ENCODE results near the gene ABCG1.

The ABCG1 gene

GRCh38 chr21:42214921-42215320 is 4.0 kb upstream of the ABCG1 start:
- Histone ChIP-seq H3K27me3 (ENCODE audit: low read depth) (peaks cover 11% of the 10 kb centered on the region), H3K36me3 (replicated peaks) (no peaks in the 10 kb centered on the region), H3K4me1 (no peaks in the 10 kb centered on the region), H3K9me3 (no peaks in the 10 kb centered on the region), H3K4me3 (no peak overlapping the region)
- in situ Hi-C loops (cut with MboI; ENCODE audit: low sequenced_read_pairs): no loop called here
- no peak for DNase-seq (ENCODE audit: low spot score in 2 of 2)

- in situ Hi-C loops (cut with MboI; ENCODE audit: low sequenced_read_pairs): no loop called here
- Histone ChIP-seq H3K27me3 (ENCODE audit: low read depth) (peaks cover 21% of the 10 kb centered on the region), H3K4me1 (no peaks in the 10 kb centered on the region), H3K9me3 (no peaks in the 10 kb centered on the region), H3K36me3 (replicated peaks) (no peaks in the 10 kb centered on the region), H3K4me3 (no peak overlapping the region)
- no peak for DNase-seq (ENCODE audit: low spot score in 2 of 2)
Measured at GRCh38 chr21:42215942-42216725, 2.8 kb upstream of the ABCG1 start.

GRCh38 chr21:42216726-42217572 is 2.0 kb upstream of the ABCG1 start:
- no peaks in the 10 kb centered on the region for H3K4me1 ChIP-seq
- in situ Hi-C loops (cut with MboI; ENCODE audit: low sequenced_read_pairs): no loop called here
- no peak for DNase-seq (ENCODE audit: low spot score in 2 of 2)
- peaks cover 21% of the 10 kb centered on the region for H3K27me3 ChIP-seq (ENCODE audit: low read depth)
- H3K36me3 ChIP-seq (replicated peaks): no peaks in the 10 kb centered on the region
- H3K9me3 ChIP-seq: no peaks in the 10 kb centered on the region
- no peak overlapping the region for H3K4me3 ChIP-seq

- no peaks in the 10 kb centered on the region for H3K9me3 ChIP-seq
- in situ Hi-C loops (cut with MboI; ENCODE audit: low sequenced_read_pairs): no loop called here
- no peaks in the 10 kb centered on the region for H3K4me1 ChIP-seq
- no peak overlapping the region for H3K4me3 ChIP-seq
- DNase-seq (ENCODE audit: low spot score in 2 of 2): no peak
- H3K27me3 ChIP-seq (ENCODE audit: low read depth): peaks cover 21% of the 10 kb centered on the region
- no peaks in the 10 kb centered on the region for H3K36me3 ChIP-seq (replicated peaks)
Measured at GRCh38 chr21:42219606-42220137, 732 bp downstream of the ABCG1 start.

GRCh38 chr21:42220138-42220701 is 1.3 kb downstream of the ABCG1 start:
- H3K9me3 ChIP-seq: no peaks in the 10 kb centered on the region
- H3K4me3 ChIP-seq: no peak overlapping the region
- DNase-seq (ENCODE audit: low spot score in 2 of 2): no peak
- no peaks in the 10 kb centered on the region for H3K4me1 ChIP-seq
- H3K36me3 ChIP-seq (replicated peaks): no peaks in the 10 kb centered on the region
- in situ Hi-C loops (cut with MboI; ENCODE audit: low sequenced_read_pairs): no loop called here
- H3K27me3 ChIP-seq (ENCODE audit: low read depth): peaks cover 21% of the 10 kb centered on the region

GRCh38 chr21:42221581-42222345 is 2.8 kb downstream of the ABCG1 start:
- DNase-seq (ENCODE audit: low spot score in 2 of 2): no peak
- no peaks in the 10 kb centered on the region for H3K4me1 ChIP-seq
- in situ Hi-C loops (cut with MboI; ENCODE audit: low sequenced_read_pairs): no loop called here

GRCh38 chr21:42222386-42222785 is 3.4 kb downstream of the ABCG1 start:
- Histone ChIP-seq H3K27me3 (ENCODE audit: low read depth) (peaks cover 24% of the 10 kb centered on the region), H3K4me3 (no peak overlapping the region), H3K36me3 (replicated peaks) (no peaks in the 10 kb centered on the region), H3K9me3 (no peaks in the 10 kb centered on the region), H3K4me1 (no peaks in the 10 kb centered on the region)
- no peak for DNase-seq (ENCODE audit: low spot score in 2 of 2)
- in situ Hi-C loops (cut with MboI; ENCODE audit: low sequenced_read_pairs): no loop called here

More at GRCh38 chr21:42221581-42222345, 2.8 kb downstream of the ABCG1 start:
- H3K4me3 ChIP-seq: no peak overlapping the region
- peaks cover 23% of the 10 kb centered on the region for H3K27me3 ChIP-seq (ENCODE audit: low read depth)
- H3K9me3 ChIP-seq: no peaks in the 10 kb centered on the region
- H3K36me3 ChIP-seq (replicated peaks): no peaks in the 10 kb centered on the region

GRCh38 chr21:42222821-42223390 is 4.0 kb downstream of the ABCG1 start:
- H3K36me3 ChIP-seq (replicated peaks): no peaks in the 10 kb centered on the region
- H3K4me3 ChIP-seq: no peak overlapping the region
- peaks cover 24% of the 10 kb centered on the region for H3K27me3 ChIP-seq (ENCODE audit: low read depth)
- H3K9me3 ChIP-seq: no peaks in the 10 kb centered on the region
- no peak for DNase-seq (ENCODE audit: low spot score in 2 of 2)
- in situ Hi-C loops (cut with MboI; ENCODE audit: low sequenced_read_pairs): no loop called here
- H3K4me1 ChIP-seq: no peaks in the 10 kb centered on the region

GRCh38 chr21:42223826-42224575 is 5.1 kb downstream of the ABCG1 start:
- no peak for DNase-seq (ENCODE audit: low spot score in 2 of 2)
- Histone ChIP-seq H3K36me3 (replicated peaks) (no peaks in the 10 kb centered on the region), H3K4me1 (no peaks in the 10 kb centered on the region), H3K27me3 (ENCODE audit: low read depth) (peaks cover 21% of the 10 kb centered on the region), H3K4me3 (no peak overlapping the region), H3K9me3 (no peaks in the 10 kb centered on the region)
- in situ Hi-C loops (cut with MboI; ENCODE audit: low sequenced_read_pairs): no loop called here

GRCh38 chr21:42225042-42225441 is 6.1 kb downstream of the ABCG1 start:
- no peak for DNase-seq (ENCODE audit: low spot score in 2 of 2)
- H3K9me3 ChIP-seq: no peaks in the 10 kb centered on the region
- peaks cover 12% of the 10 kb centered on the region for H3K27me3 ChIP-seq (ENCODE audit: low read depth)
- no peaks in the 10 kb centered on the region for H3K36me3 ChIP-seq (replicated peaks)
- H3K4me3 ChIP-seq: no peak overlapping the region
- in situ Hi-C loops (cut with MboI; ENCODE audit: low sequenced_read_pairs): no loop called here
- no peaks in the 10 kb centered on the region for H3K4me1 ChIP-seq

- no peaks in the 10 kb centered on the region for H3K4me1 ChIP-seq
- no peaks in the 10 kb centered on the region for H3K36me3 ChIP-seq (replicated peaks)
- no peak overlapping the region for H3K4me3 ChIP-seq
- no peak for DNase-seq (ENCODE audit: low spot score in 2 of 2)
- no peaks in the 10 kb centered on the region for H3K9me3 ChIP-seq
- peaks cover 6% of the 10 kb centered on the region; the same call in 1 of the 2 replicates for H3K27me3 ChIP-seq (ENCODE audit: low read depth)
- in situ Hi-C loops (cut with MboI; ENCODE audit: low sequenced_read_pairs): no loop called here
Measured at GRCh38 chr21:42225571-42226155, 6.7 kb downstream of the ABCG1 start.

- Histone ChIP-seq H3K4me3 (no peak overlapping the region), H3K36me3 (replicated peaks) (no peaks in the 10 kb centered on the region), H3K9me3 (no peaks in the 10 kb centered on the region), H3K27me3 (ENCODE audit: low read depth) (0 out of 2 replicates have a peak, but pooled peaks cover 3% of the 10 kb centered on the region), H3K4me1 (no peaks in the 10 kb centered on the region)
- in situ Hi-C loops (cut with MboI; ENCODE audit: low sequenced_read_pairs): no loop called here
- no peak for DNase-seq (ENCODE audit: low spot score in 2 of 2)
Measured at GRCh38 chr21:42226626-42227025, 7.7 kb downstream of the ABCG1 start.
